Ovary (tissue), 9 donors: Measurements from ENCODE around the gene PPM1H. TPM values are rescaled to one million over a fixed set of nuclear protein-coding genes. Genes with fewer than 3 reads are reported as not detected.

Source experiments
- DNase-seq, 5 donors: peaks; one replicate each; pipeline ENCODE4 v3.0.0-alpha.2; 2019 to 2020
- H3K27ac ChIP-seq, 2 donors: fragments of 200-600 bp; one replicate each; pipeline versions ENCODE4 v1.5.1 to v1.8.0; 2019 to 2022
- H3K27me3 ChIP-seq: fragments of 200-600 bp; one replicate; pipeline ENCODE4 v1.8.0; 2022
- H3K36me3 ChIP-seq: fragments of 200-600 bp; sonication (generic); one replicate; pipeline ENCODE4 v1.5.1; 2019
- H3K4me1 ChIP-seq: one replicate; pipeline ENCODE4 v1.8.1; 2013; ENCODE audit warnings: mild to moderate bottlenecking, moderate library complexity; ENCODE audit not compliant: insufficient read depth
- H3K4me3 ChIP-seq: fragments of 200-600 bp; sonication (generic); one replicate; pipeline ENCODE4 v1.5.1; 2017
- H3K9me3 ChIP-seq, 2 donors: fragments of 200-600 bp in 1 of 2; sonication (generic) in 1 of 2; one replicate each; pipeline versions ENCODE4 v1.5.1 to v1.8.1; 2013 to 2019; ENCODE audit warnings: mild to moderate bottlenecking in 1 of 2, moderate library complexity in 1 of 2
- EP300 ChIP-seq: sonication (generic); formaldehyde crosslinking; IDR thresholded peaks from one replicate; pipeline ENCODE4 v1.6.1; 2017; ENCODE audit warnings: antibody characterized with exemption
- POLR2A ChIP-seq: fragments of 450-650 bp; IDR thresholded peaks from one replicate; pipeline ENCODE4 v1.6.1; 2017; ENCODE audit warnings: antibody characterized with exemption, mild to moderate bottlenecking, moderate library complexity
- WGBS, 3 donors: extraction: QIAGEN DNeasy Blood & Tissue Kit in 1 of 3; methylation state at CpG; one replicate each; pipeline versions ENCODE4 v1.1.5 to v1.1.7; 2013 to 2017; 5-methylcytosine and 5-hydroxymethylcytosine counted together
- intact Hi-C, 4 donors: fragments of 100-400 bp; cut with DNase I; formaldehyde crosslinking; loops; one replicate each; pipeline versions ENCODE4 v1.11.0 to v1.15.1; 2022 to 2023
- polyA plus RNA-seq, 2 donors: library from polyadenylated mRNA; stranded (reverse); fragments of 200-250 nt in 1 of 2; fragments of 350-450 nt in 1 of 2; fragmentation: Illumina TruSeq in 1 of 2; extraction: RNeasy Lipid Tissue Mini Kit (QIAGEN cat#74804) in 1 of 2; gene quantifications; one replicate each; pipeline ENCODE4 v1.2.3, GENCODE V29; 2013 to 2014
- total RNA-seq, 7 donors: library from RNA; depleted of rRNA in 2 of 7; stranded (reverse); fragments of >200 nt in 2 of 7; fragmentation: NEBNext Ultra II Directional in 3 of 7; extraction: Animal tissue kit (Norgen Biotek cat#: 25700) in 3 of 7; gene quantifications; one replicate each; pipeline versions ENCODE4 v1.1.0 to v1.2.4, GENCODE V29; 2016 to 2023
- TF ChIP-seq, protein P1 (sequence below), 3 donors: fragments of 450-650 bp in 2 of 3; fragments of 200-600 bp in 1 of 3; IDR thresholded peaks; one replicate each; pipeline versions ENCODE4 v1.5.1 to v1.8.0; 2016 to 2022; ENCODE audit warnings: antibody characterized with exemption in 3 of 3, mild to moderate bottlenecking in 1 of 3
- donor health status: DM: no; HTN: no; CAD: no; lungs with moderate emphysema.
- donor health status: DM: no; HTN: no; CAD: no.
- donor health status: Bipolar disorder and iron deficiency.
- donor health status: DM: yes; HTN: yes; CAD: no.
- donor health status: DM: no; HTN: no; CAD: no.
- donor health status: DM: yes; HTN: yes; CAD: no.

PPM1H gene
- total and polyA plus RNA-seq, 9 donors, result 1.6 to 45.4 (median 12.0) TPM

DNA sequence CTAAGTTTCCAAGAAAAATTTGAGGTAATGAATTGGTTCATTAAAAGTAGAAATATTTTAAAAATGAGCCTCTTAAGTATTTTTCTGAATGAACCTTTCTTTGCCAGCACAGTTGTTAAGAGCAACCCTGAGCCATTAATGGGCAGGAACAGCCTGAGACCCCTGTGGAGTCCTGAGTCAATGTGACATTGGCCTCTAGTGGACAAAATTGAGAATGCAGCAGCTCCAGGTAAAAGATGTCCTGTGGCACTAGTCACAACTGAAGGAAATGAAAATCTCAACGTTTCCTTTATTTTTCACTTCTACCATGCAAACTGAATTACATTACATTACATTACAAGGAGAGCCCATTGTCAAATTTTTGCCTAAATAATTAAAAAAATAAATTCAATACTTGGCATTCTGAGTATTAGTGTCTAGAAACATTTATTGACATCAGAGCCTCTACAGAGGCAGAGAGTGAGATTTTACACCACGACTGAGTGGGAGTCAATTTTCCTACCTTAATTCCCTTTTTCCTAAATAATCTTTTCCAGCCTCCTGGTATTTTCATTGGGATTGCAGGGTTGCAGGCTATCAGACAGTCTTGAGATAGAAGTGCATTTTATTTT lies 135.7 kb downstream of the PPM1H start:
- 22 to 33% (median 24%) methylated on average over 2 of the region's 2 CpGs for WGBS, 3 donors
- Histone ChIP-seq H3K4me3 (no peak overlapping the region), H3K27me3 (no peaks in the 10 kb centered on the region), H3K36me3 (no peaks in the 10 kb centered on the region), H3K27ac (no peak overlapping the region), H3K4me1 (no peaks in the 10 kb centered on the region), H3K9me3 (no peaks in the 10 kb centered on the region)
- peak in 4 of 5 donors; percentile 36 to 64 (median 50) for DNase-seq
- TF ChIP-seq POLR2A, result no peak
- TF ChIP-seq, protein P1, sequence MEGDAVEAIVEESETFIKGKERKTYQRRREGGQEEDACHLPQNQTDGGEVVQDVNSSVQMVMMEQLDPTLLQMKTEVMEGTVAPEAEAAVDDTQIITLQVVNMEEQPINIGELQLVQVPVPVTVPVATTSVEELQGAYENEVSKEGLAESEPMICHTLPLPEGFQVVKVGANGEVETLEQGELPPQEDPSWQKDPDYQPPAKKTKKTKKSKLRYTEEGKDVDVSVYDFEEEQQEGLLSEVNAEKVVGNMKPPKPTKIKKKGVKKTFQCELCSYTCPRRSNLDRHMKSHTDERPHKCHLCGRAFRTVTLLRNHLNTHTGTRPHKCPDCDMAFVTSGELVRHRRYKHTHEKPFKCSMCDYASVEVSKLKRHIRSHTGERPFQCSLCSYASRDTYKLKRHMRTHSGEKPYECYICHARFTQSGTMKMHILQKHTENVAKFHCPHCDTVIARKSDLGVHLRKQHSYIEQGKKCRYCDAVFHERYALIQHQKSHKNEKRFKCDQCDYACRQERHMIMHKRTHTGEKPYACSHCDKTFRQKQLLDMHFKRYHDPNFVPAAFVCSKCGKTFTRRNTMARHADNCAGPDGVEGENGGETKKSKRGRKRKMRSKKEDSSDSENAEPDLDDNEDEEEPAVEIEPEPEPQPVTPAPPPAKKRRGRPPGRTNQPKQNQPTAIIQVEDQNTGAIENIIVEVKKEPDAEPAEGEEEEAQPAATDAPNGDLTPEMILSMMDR (IDR thresholded peaks at IDR 0.05), result peak; percentile 74 to 77 (median 75)
- intact Hi-C loops, result loop anchor here (5.0 to 10.0 kb wide), 5 partner anchors 194 to 364 kb away; no protein-coding TSS in a partner anchor

DNA sequence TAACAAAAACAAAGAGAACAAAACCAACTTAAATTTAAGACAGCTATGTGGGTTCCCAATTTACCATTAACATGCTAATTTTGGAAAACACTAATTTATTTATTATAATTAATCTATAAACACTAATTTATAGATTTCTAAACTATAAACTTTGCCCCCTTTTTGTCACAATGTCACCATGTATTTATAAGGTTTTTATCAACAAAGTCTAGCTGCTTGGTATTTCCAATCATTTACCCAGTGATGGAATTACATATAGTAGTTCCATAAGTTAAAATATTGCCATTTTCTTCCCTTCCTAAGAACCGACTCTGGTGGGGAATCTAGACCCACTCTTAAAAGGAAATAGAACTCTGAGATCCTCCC lies 140.7 kb downstream of the PPM1H start:
- TF ChIP-seq, protein P1 (IDR thresholded peaks at IDR 0.05), result no peak
- no peak for TF ChIP-seq EP300
- no peak for TF ChIP-seq POLR2A
- 17 to 27% (median 24%) methylated on average over 1 of the region's 1 CpG for WGBS, 3 donors
- DNase-seq, result no peak
- H3K27ac ChIP-seq, result peak overlapping the region in 1 of 2 donors; percentile 1
- no peak overlapping the region for H3K4me3 ChIP-seq
- intact Hi-C loops, result loop anchor here in 3 of 4 donors (5.0 to 10.0 kb wide), 4 partner anchors 189 to 359 kb away; no protein-coding TSS in a partner anchor
- no peaks in the 10 kb centered on the region for H3K9me3 ChIP-seq
- H3K4me1 ChIP-seq, result peaks cover 3% of the 10 kb centered on the region
- H3K27me3 ChIP-seq, result no peaks in the 10 kb centered on the region
- H3K36me3 ChIP-seq, result no peaks in the 10 kb centered on the region

DNA sequence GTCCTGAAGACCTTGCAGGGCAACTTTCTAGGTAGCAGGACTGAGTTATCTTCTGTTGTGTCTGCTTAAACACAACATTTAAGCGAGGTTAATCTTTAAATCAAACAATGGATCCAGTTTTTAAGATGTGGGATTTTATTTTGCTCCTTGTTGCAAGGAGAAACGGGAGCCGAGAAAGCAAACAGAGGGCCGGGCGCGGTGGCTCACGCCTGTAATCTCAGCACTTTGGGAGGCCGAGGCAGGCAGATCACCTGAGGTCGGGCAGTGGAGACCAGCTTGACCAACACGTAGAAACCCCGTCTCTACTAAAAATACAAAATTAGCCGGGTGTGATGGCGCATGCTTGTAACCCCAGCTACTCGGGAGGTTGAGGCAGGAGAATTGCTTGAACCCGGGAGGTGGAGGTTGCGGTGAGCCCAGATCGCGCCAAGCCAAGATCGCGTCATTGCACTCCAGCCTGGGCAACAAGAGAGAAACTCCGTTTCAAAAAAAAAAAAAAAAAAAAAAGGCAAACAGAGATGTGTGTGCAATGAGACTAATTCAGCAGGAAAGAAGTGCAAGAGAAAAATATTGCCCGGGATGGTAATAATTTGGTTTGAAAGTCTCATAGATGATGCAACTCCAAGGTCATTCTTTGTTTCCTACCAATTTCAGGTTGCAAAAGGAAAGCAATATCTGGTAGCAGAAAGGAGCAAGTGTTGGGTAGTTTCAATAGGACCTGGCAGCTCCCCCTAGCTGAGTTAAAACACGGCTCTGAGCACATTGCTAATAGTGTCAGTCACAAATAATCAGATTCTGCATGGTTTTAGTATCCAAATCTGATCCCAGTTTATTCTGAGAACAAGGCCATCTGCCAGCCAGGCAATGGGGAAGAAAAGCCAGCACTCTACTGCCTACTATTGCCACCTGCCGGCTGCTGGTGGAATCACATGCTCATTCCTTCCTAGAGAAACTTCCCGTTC lies 141.4 kb downstream of the PPM1H start:
- intact Hi-C loops, result loop anchor here in 3 of 4 donors (5.0 to 10.0 kb wide), 4 partner anchors 189 to 359 kb away; no protein-coding TSS in a partner anchor
- H3K4me3 ChIP-seq, result no peak overlapping the region

More for the DNA sequence above, 141.4 kb downstream of the PPM1H start:
- Histone ChIP-seq H3K27ac (peak overlapping the region in 1 of 2 donors; percentile 1), H3K4me1 (peaks cover 3% of the 10 kb centered on the region), H3K36me3 (no peaks in the 10 kb centered on the region), H3K27me3 (no peaks in the 10 kb centered on the region), H3K9me3 (no peaks in the 10 kb centered on the region)
- TF ChIP-seq, protein P1 (IDR thresholded peaks at IDR 0.05), result peak; percentile 90 to 92 (median 91)
- TF ChIP-seq EP300, result no peak
- peak; percentile 77 to 91 (median 87) for DNase-seq
- 70 to 77% (median 73%) methylated on average over 25 of the region's 25 CpGs for WGBS, 3 donors
